ENCODE results near the gene NMT1. TPM values are rescaled to one million over a fixed set of nuclear protein-coding genes. Genes with fewer than 3 reads are reported as not detected.
A peak's percentile ranks its signal among the peaks of the same experiment; 100 is the strongest.

Gene NMT1
- total RNA-seq, 1 experiment from 2014 or later, result 173 TPM

DNA sequence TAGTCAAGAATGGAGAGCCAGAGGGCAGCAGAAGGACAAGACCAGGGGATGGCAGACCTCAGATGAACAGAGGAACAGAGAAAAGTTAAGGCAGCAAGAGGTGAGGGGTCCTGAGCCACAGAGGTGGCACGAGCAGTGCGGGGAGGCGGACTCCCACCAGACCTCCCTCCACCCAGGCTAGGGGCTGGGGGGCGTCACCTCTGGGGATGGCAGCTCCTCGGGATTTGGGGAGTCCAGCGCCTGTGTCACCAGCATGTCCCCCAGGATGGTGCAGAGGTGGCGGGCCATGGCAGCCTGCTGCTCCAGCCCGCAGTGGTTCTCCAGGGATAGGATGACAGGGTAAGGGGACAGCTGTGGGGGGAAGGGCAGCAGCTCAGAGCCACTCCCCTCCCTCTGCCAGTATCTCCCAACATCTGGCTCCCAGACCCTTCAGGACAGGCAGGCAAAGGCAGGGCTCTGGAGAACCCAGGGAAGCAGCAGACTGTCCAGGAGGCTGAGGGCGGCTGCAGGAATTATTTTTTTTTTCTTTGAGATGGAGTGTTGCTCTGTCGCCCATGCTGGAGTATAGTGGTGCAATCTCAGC is 55.4 kb downstream of the NMT1 start:
- H3K4me1 Mint-ChIP-seq (ENCODE audit: low read depth, unreplicated experiment), result peaks cover 6% of the 10 kb centered on the region
- intact Hi-C loops (cut with micrococcal nuclease; ENCODE audit: unreplicated experiment), result no loop called here
- no peaks in the 10 kb centered on the region for H3K9me3 ChIP-seq
- no TSS peak for BruUV-seq (replicated peaks)
- peaks cover 7% of the 10 kb centered on the region; the same call in 1 of the 2 replicates for H3K4me1 ChIP-seq
- H3K9me3 Mint-ChIP-seq (ENCODE audit: unreplicated experiment), result no peaks in the 10 kb centered on the region
- POLR2A ChIA-PET, result no interaction called here
- DNase-seq, result no peak
- H3K27ac Mint-ChIP-seq (ENCODE audit: unreplicated experiment), result peak overlapping the region; percentile 25
- H3K4me3 Mint-ChIP-seq (ENCODE audit: unreplicated experiment), result no peak overlapping the region
- TF ChIP-seq, protein P1, sequence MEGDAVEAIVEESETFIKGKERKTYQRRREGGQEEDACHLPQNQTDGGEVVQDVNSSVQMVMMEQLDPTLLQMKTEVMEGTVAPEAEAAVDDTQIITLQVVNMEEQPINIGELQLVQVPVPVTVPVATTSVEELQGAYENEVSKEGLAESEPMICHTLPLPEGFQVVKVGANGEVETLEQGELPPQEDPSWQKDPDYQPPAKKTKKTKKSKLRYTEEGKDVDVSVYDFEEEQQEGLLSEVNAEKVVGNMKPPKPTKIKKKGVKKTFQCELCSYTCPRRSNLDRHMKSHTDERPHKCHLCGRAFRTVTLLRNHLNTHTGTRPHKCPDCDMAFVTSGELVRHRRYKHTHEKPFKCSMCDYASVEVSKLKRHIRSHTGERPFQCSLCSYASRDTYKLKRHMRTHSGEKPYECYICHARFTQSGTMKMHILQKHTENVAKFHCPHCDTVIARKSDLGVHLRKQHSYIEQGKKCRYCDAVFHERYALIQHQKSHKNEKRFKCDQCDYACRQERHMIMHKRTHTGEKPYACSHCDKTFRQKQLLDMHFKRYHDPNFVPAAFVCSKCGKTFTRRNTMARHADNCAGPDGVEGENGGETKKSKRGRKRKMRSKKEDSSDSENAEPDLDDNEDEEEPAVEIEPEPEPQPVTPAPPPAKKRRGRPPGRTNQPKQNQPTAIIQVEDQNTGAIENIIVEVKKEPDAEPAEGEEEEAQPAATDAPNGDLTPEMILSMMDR (IDR thresholded peaks at IDR 0.05; ENCODE audit: insufficient read depth in 1 of 2, low read depth in 1 of 2, low read length in 1 of 2, severe bottlenecking in 1 of 2, unreplicated experiment in 1 of 2), result no peak
- CTCF ChIA-PET, result interaction anchor here (1.4 kb wide), 1 partner anchor 19 kb away, joined by 3 read pairs; the partner anchor contains the start of gene ACBD4
- no peaks in the 10 kb centered on the region for H3K27me3 Mint-ChIP-seq (ENCODE audit: insufficient read depth, unreplicated experiment)
- no peak overlapping the region for H3K4me3 ChIP-seq (ENCODE audit: low read depth, low read length)
- no peaks in the 10 kb centered on the region for H3K27me3 ChIP-seq (replicated peaks; ENCODE audit: control insufficient read depth, insufficient read depth, low read length)
- H3K36me3 ChIP-seq (ENCODE audit: control insufficient read depth, insufficient read depth, low read length), result peaks cover 2% of the 10 kb centered on the region; the same call in 1 of the 2 replicates
- H3K36me3 Mint-ChIP-seq (ENCODE audit: insufficient read depth, unreplicated experiment), result peaks cover 48% of the 10 kb centered on the region

DNA sequence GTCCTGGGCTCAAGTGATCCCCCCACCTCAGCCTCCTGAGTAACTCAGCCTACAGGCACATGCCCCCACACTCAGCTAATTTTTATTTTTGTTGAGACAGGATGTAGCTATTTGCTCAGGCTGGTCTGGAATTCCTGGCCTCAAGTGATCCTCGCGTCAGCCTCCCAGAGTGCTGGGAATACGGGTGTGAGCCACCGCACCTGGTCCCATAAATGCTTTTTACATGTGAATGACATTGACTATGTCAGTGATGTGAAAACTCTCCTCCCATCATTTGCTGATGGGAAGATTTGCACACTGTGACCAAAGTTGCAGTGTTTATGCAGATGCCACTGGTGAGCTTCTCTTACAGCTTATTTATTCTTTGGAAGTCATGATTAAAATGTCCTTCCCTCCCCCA is 56.2 kb downstream of the NMT1 start:
- Mint-ChIP-seq H3K27ac (ENCODE audit: unreplicated experiment) (no peak overlapping the region), H3K36me3 (ENCODE audit: insufficient read depth, unreplicated experiment) (peaks cover 47% of the 10 kb centered on the region), H3K9me3 (ENCODE audit: unreplicated experiment) (no peaks in the 10 kb centered on the region), H3K27me3 (ENCODE audit: insufficient read depth, unreplicated experiment) (no peaks in the 10 kb centered on the region), H3K4me3 (ENCODE audit: unreplicated experiment) (no peak overlapping the region), H3K4me1 (ENCODE audit: low read depth, unreplicated experiment) (peaks cover 6% of the 10 kb centered on the region)
- H3K27me3 ChIP-seq (replicated peaks; ENCODE audit: control insufficient read depth, insufficient read depth, low read length), result no peaks in the 10 kb centered on the region
- H3K9me3 ChIP-seq, result no peaks in the 10 kb centered on the region
- peaks cover 2% of the 10 kb centered on the region; the same call in 1 of the 2 replicates for H3K36me3 ChIP-seq (ENCODE audit: control insufficient read depth, insufficient read depth, low read length)
- no peak overlapping the region for H3K4me3 ChIP-seq (ENCODE audit: low read depth, low read length)
- ChIA-PET CTCF (interaction anchor here (1.4 kb wide), 1 partner anchor 18 kb away, joined by 3 read pairs; the partner anchor contains the start of gene ACBD4), POLR2A (no interaction called here)
- peaks cover 12% of the 10 kb centered on the region for H3K4me1 ChIP-seq
- no peak for DNase-seq
- TF ChIP-seq, protein P1 (IDR thresholded peaks at IDR 0.05; ENCODE audit: insufficient read depth in 1 of 2, low read depth in 1 of 2, low read length in 1 of 2, severe bottlenecking in 1 of 2, unreplicated experiment in 1 of 2), result no peak
- BruUV-seq (replicated peaks), result no TSS peak
- intact Hi-C loops (cut with micrococcal nuclease; ENCODE audit: unreplicated experiment), result no loop called here

DNA sequence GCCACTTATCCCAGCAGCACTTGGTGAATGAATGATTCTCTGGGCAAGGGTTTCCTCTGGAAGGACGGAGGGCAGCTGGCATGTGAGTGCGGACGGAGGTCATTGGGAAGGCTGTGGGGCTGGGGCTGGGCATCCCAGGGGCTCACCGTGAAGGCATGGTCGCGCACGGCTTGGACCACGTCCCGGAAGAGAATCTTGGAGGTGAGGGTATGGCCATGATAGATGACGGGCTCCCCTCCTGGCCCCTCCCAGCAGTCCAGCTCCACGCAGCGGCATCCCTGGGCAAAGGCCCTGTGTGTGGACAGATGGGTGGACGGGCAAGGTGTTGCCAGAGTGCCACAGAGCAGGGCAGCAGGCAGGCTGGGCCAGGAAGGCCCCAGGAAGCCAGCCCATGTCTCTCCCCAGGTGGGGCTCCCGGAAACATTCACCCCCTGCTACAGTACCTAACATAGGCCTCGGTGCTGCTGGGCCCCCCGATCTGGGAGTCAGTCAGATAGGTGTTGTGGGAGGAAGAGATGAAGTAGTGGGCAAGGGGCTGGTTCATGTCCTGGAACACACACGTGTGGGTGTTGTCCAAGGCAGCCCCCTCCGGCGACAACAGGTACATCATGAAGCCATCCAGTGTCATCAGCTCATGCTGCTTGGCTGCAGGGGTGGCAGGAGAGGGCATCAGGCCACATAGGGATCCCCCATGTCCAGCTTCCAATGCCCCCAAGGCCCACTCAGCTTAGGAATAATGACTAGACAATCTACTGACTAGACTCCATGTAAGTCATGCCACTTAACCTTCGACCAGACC is 56.9 kb downstream of the NMT1 start:
- TF ChIP-seq, protein P1 (IDR thresholded peaks at IDR 0.05; ENCODE audit: insufficient read depth in 1 of 2, low read depth in 1 of 2, low read length in 1 of 2, severe bottlenecking in 1 of 2, unreplicated experiment in 1 of 2), result no peak
- Mint-ChIP-seq H3K27ac (ENCODE audit: unreplicated experiment) (no peak overlapping the region), H3K4me1 (ENCODE audit: low read depth, unreplicated experiment) (peaks cover 9% of the 10 kb centered on the region), H3K9me3 (ENCODE audit: unreplicated experiment) (no peaks in the 10 kb centered on the region), H3K36me3 (ENCODE audit: insufficient read depth, unreplicated experiment) (peaks cover 47% of the 10 kb centered on the region), H3K4me3 (ENCODE audit: unreplicated experiment) (no peak overlapping the region), H3K27me3 (ENCODE audit: insufficient read depth, unreplicated experiment) (no peaks in the 10 kb centered on the region)
- peaks cover 2% of the 10 kb centered on the region; the same call in 1 of the 2 replicates for H3K36me3 ChIP-seq (ENCODE audit: control insufficient read depth, insufficient read depth, low read length)
- intact Hi-C loops (cut with micrococcal nuclease; ENCODE audit: unreplicated experiment), result no loop called here
- POLR2A ChIA-PET, result interaction anchor here (0.6 kb wide), 1 partner anchor 616 kb away, joined by 3 read pairs; no protein-coding TSS in a partner anchor
- no peak overlapping the region for H3K4me3 ChIP-seq (ENCODE audit: low read depth, low read length)
- CTCF ChIA-PET, result interaction anchor here (1.4 kb wide), 1 partner anchor 18 kb away, joined by 3 read pairs; the partner anchor contains the start of gene ACBD4
- H3K27me3 ChIP-seq (replicated peaks; ENCODE audit: control insufficient read depth, insufficient read depth, low read length), result no peaks in the 10 kb centered on the region
- no peaks in the 10 kb centered on the region for H3K9me3 ChIP-seq
- DNase-seq, result no peak
- peaks cover 20% of the 10 kb centered on the region for H3K4me1 ChIP-seq
- no TSS peak for BruUV-seq (replicated peaks)

All from Caco-2 (cell line).